HG02588 (cell line): ENCODE measurements around the gene BABAM2.
"Not testable (repeated sequence)": the region's sequence is repeated elsewhere in the genome, so short reads cannot be mapped to it uniquely, and the experiment has no call there.

ENCODE experiments used
- ATAC-seq: cut with Tn5 transposase; IDR thresholded peaks from one replicate; pipeline ENCODE4 v1.9.1; 2021; ENCODE audit warnings: mild to moderate bottlenecking, moderate library complexity; ENCODE audit not compliant: unreplicated experiment

The BABAM2 gene

GRCh38 chr2:27890146-27890923 is at the start of gene BABAM2, which contains the start of gene RBKS:
TSS of gene BABAM2 (plus strand) at chr2:27890729. CDS start at chr2:27894557, 3,828 bp downstream.
TSS of gene RBKS (minus strand) at chr2:27890387. CDS start at chr2:27890345, 42 bp downstream.
- ATAC-seq, result peak; percentile 84

GRCh38 chr2:27842894-27843293 is 47.6 kb upstream of the BABAM2 start:
- no peak for ATAC-seq

DNA sequence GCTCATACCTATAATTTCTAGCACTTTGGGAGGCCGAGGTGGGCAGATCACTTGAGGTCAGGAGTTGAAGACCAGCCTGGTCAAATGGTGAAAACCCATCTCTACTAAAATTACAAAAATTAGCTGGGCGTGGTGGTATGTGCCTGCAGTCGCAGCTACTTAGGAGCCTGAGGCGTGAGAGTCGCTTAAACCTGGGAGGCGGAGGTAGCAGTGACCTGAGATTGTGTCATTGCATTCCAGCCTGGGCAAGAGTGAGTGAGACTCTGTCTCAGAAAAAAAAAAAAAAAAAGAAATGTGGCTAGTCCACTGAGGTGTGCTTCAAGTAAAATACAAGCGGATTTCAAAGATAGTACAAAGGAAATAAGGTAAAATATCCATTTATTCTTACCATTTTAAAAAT is 46.5 kb upstream of the BABAM2 start:
- ATAC-seq, result no peak

DNA sequence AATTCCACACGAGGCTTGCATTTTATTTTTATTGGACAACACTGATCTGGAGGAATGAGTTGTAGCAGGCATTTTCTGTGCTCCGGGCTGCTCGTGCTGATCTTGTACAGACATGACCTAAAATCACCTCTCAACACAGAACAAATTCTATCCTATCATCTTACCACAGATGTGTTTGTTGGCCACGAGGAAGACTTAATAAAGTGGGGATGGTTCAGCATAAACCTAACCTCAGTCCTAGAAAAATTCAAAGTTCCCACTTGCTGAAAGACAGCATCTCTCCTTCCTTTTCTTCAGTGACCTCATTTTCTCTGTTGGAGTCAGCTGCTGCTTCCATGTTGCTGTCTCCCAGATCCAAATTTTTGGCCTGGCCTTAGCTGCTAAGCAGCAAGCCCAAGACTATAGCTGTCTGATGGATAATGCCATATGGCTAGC is 45.7 kb upstream of the BABAM2 start:
- ATAC-seq, result no peak

DNA sequence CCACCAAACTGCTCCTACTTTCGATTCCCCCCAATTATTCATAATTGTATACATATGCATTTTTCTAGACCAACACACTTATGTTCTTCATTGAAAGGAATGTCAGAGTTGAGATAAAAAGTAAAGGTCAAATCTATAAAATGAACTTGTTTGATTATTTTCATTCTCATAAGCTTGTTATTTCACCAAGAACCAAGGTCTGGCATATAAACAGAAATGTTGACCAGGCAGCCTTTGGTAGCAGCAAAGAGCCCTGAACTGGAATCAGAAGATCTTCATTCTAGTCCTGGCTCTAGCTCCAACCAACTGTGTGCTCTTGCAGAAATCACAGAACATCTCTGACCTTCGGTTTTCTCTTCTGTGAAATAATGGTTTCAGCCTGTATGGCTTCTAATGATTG is 43.2 kb upstream of the BABAM2 start:
- no peak for ATAC-seq

- ATAC-seq, result no peak
These were observed 40.8 kb upstream of the BABAM2 start for GRCh38 chr2:27849558-27850205.

GRCh38 chr2:27852691-27853090 is 37.8 kb upstream of the BABAM2 start:
- ATAC-seq, result no peak

DNA sequence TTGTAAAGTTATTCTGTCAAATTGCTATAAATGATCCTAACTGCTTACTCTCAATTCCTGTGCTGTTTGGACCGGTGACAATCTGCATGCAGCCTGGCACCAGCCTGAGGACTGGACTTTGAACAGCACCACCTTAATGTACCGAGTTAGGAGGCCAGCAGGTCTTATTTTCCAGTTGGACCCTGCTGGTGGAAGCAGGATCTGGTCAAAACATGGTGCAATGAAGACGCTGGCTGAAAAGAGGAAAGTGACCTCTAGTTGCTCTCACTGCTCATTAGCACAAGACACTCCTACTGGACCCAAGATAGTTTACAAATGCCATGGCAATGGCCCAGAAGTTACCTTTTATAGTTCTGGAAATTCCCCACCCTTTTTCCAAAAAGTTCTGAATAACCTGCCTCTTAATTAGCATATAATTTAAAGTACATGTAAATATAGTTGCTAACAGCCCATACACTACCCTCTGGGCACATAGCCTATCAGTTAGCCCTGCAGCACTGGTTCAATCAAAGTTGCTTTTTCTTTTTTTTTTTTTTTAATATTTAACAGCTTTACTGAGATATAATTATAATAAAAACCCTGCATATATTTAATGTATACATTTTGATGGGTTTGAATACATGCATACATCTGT is 36.2 kb upstream of the BABAM2 start:
- ATAC-seq, result no peak

DNA sequence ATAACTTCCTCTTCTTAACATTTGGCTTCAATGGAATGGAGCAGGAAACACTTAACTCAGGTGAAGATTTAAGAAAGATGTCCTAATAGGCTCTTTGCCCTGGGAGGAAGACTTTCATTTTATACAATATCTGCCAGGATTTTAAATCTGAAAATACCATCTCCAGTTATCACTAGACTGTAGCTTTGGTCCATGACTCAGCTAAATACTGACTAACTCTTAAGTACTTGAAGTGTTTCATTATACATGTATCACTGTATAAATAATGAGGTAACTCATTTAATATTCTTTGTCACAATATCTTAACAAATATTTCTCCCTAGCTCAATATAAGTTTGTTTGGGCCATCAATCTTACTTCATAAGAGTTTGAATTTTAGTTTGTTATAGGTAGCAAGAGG is 35.1 kb upstream of the BABAM2 start:
- ATAC-seq, result no peak

DNA sequence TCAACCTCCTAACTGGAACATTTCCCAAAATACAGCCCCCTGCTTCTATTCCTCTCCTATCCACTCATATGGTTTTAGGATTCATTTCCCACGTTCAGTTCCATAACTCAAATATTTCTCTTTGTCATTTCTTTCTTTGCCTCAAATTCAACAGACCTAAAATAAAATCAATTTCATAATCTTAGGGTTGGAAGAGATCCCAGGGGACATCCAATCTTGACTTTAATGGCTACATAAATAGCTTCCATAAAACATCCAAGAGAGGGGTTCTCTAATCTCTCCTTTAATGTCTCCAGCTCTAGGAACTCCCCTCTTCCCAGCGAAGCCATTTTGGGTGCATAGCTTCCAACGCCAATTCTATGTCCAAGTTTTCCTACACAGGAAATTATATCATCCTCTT is 34.1 kb upstream of the BABAM2 start:
- no peak for ATAC-seq

GRCh38 chr2:27856956-27857355 is 33.6 kb upstream of the BABAM2 start:
- ATAC-seq, result no peak

DNA sequence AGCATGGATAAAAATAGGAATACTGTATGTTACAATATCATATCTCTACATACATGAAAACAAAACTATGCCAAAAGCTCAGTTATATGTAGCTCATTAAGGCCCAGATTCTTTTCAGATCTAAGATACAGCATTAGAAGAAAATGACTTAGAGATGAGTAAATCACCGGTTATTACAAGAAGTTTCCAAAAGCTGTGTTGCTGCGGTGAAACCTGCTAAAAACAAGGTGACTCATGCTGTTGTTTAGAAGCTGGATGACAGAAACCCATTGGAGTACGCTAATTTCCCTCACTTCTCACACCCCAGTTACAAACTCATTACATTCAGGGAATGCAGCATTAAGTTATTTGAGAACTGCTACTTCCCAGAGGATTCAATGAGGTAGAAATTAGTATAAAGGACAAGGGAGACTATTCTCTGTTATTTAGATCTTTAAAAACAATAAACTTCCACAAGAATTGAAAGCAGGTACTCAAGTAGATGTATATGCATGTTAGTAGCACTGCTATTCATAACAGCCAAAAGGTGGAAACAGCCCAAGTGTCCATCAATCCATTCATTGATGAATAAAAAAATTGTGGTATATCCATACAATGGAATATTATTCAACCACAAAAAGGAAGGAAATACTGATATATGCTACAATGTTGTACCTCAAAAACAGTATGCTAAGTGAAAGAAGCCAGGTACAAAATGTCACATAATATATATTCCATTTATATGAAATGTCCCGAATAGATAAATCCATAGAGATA is 32.9 kb upstream of the BABAM2 start:
- ATAC-seq, result no peak

DNA sequence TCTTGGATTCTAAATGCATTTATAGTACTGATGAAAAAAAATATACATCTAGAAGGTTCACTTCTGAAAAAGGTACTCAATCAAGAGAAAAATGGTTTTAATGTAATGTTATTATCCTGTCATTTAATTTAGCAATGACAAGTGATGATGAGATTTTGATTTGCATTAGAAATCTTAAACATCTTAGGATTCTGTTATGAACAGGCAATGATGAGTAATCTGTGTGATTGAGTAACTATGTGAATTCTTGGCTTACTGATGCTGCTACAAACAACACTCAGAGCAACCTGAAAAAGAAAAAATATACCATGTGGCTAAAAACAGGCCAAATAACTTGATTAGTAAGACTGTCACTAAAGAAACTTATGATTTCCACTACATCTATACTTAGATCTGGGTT is 30.4 kb upstream of the BABAM2 start:
- ATAC-seq, result no peak

- ATAC-seq, result no peak
These were observed 27.4 kb upstream of the BABAM2 start for GRCh38 chr2:27863146-27863545.

- ATAC-seq, result not testable (repeated sequence)
These were observed 26.6 kb upstream of the BABAM2 start for GRCh38 chr2:27863955-27864354.

GRCh38 chr2:27866237-27866636 is 24.3 kb upstream of the BABAM2 start:
- ATAC-seq, result no peak

- ATAC-seq, result no peak
These were observed 20.8 kb upstream of the BABAM2 start for GRCh38 chr2:27869763-27870162.

DNA sequence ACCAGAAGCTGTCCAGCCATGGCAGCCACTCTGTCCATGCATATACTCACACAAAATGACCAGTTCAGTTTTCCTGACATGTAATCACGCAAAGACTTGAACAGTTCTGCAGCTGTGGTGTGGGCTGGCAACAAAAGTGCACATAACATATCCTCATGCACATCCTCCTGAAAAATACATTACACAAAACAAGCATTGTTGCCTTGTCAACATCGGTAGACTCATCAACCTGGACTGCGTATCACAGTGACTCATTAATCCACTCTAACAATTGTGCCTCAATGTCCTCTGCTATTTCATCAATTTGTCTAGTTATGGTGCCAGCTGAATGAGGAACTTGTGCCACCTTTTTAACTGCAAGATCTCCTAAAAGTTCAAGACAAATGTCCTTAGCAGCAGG is 19.8 kb upstream of the BABAM2 start:
- no peak for ATAC-seq

GRCh38 chr2:27871802-27872201 is 18.7 kb upstream of the BABAM2 start:
- no peak for ATAC-seq

- ATAC-seq, result no peak
These were observed 17.4 kb upstream of the BABAM2 start for GRCh38 chr2:27873091-27873490.
